HG02885 (cell line): ENCODE data around the gene GIPC1.

Experiments
- ATAC-seq: cut with Tn5 transposase; IDR thresholded peaks from one replicate; pipeline ENCODE4 v1.9.1; 2021; ENCODE audit warnings: mild to moderate bottlenecking; ENCODE audit not compliant: unreplicated experiment, poor library complexity

The GIPC1 gene

GRCh38 chr19:14441041-14441938, 54.6 kb downstream of the GIPC1 start:
- ATAC-seq = no peak

GRCh38 chr19:14440049-14440448, 55.9 kb downstream of the GIPC1 start:
- ATAC-seq = peak; percentile 75

- ATAC-seq = no peak
These were observed 56.9 kb downstream of the GIPC1 start for GRCh38 chr19:14439014-14439413.

GRCh38 chr19:14437578-14438140, 58.3 kb downstream of the GIPC1 start:
- ATAC-seq = no peak

GRCh38 chr19:14435320-14436050, 60.4 kb downstream of the GIPC1 start:
- no peak for ATAC-seq

- no peak for ATAC-seq
These were observed 61.2 kb downstream of the GIPC1 start for GRCh38 chr19:14434543-14435319.

- ATAC-seq = peak; percentile 16
These were observed 62.1 kb downstream of the GIPC1 start for GRCh38 chr19:14433554-14434501.

GRCh38 chr19:14432791-14433553, 63.0 kb downstream of the GIPC1 start, which contains the start of gene PKN1:
Gene PKN1, plus strand, starts transcription at chr19:14433306. Its CDS starts 216 bp downstream, at chr19:14433522.
- peak; percentile 65 for ATAC-seq

- ATAC-seq = no peak
These were observed 65.2 kb downstream of the GIPC1 start for GRCh38 chr19:14430712-14431111.

- ATAC-seq = no peak
These were observed 67.0 kb downstream of the GIPC1 start for GRCh38 chr19:14428882-14429416.
